ENCODE results near the gene C16orf89.

C16orf89 gene

DNA sequence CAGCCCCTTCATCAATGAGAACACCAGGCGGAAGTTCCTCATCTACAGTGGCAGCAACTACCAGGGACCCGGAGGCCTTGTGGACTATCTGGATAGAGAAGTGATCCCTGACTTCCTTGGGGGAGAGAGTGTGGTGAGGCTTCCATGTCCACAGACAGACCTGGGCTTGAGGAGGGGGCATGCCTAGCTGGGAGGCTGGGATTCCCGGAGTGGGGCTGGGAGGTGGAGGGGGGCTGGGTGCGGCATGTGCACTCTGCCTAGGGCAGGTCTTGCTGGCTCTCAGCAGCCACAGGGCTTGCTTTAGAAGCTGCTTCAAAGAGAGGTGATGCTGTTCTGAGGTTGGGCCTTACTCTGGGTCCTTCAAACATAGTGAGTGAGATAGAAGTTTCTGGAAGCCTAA, 59.8 kb downstream of the C16orf89 start:
- no peak for DNase-seq (ENCODE audit: low spot score)

DNA sequence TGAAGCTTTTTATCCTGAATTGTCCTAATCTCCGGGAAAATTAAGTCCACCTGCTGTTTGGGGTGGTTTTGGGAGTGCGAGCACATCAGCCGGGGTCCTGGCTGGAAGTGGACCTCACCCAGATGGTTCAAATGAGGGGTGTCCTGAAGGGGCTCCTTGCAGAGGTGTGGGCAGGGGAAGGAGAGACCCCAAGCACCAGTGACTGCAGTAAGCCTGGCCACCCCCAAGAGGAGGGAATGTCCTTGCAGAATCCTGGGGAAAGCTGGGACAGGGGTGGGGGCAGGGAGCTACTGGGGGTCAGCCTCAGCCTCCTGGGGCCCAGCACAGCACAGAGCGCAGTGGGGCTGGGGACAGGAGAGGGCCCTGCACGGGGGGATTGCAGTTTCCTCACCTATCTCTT, 61.4 kb downstream of the C16orf89 start:
- DNase-seq (ENCODE audit: low spot score), result no peak

DNA sequence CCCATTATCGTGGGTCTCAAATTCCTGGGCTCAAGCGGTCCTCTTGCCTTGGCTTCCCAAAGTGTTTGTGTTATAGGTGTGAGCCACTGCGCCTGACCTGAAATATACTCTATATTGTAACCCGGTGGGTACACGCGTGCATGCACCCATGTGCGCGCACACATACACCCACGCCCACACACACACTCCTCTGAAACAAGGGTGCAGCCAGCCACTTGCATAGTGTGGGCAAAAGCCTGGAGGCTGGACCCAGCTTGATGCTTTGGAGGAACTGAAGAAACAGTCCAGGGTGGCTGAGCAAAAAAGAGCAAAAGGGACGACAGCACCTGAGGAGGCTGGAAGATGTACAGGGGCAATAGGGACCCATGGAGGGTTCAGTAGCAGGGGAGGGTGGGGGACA, 61.9 kb downstream of the C16orf89 start:
- DNase-seq (ENCODE audit: low spot score), result no peak

DNA sequence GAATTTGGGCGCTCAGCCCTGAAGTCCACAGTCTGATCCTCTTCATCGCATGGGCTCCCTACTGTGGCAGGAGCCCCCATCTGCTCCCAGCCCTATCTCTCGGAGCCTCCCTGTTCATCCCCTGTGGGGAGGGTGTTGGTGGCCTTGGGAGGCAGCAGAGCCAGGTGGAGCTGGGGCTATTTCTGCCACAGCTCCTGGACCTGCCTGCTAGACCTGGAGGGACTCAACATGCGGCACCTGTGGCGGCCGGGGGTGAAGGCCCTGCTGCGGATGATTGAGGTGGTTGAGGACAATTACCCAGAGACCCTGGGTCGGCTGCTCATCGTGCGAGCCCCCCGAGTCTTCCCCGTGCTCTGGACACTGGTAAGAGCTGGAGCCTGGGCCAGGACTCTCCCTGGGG, 62.5 kb downstream of the C16orf89 start:
- DNase-seq (ENCODE audit: low spot score), result no peak

DNA sequence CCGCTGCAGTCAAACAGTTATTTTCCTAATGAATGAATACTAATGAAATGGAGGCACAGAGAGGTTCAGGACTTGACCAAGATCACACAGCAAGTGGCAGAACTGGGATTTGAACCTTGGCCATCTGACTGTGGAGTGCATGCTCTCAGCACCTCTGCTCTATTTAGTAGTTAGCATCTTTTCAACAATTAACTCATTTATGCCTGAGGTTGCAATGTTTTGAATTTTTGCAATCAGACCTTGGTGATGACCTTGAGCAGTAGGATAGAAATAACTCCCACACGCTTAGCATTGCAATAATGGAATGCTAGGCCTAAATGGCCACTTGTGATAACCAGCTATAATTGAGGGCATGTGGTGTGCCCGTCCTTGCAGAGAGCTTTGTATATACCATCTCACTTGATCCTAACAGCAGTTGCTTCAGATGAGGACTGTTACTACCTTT, 63.0 kb downstream of the C16orf89 start:
- no peak for DNase-seq (ENCODE audit: low spot score)

DNA sequence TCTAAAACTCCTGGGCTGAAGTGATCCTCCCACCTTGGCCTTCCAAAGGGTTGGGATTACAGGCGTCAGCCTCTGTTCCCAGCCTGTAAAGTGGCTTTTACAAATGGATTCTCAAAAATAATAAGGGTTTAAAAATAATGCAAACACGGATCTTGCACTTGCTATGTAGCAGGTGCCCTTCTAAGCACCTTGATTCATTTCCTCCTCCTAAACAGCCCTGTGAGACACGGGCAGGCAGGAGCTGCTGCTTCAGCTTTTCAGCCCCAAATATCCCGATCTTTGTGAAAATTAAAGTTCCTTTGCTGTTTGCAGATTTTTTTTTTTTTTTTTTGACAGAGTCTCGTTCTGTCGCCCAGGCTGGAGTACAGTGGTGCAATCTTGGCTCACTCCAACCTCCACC, 63.8 kb downstream of the C16orf89 start:
- no peak for DNase-seq (ENCODE audit: low spot score)

DNA sequence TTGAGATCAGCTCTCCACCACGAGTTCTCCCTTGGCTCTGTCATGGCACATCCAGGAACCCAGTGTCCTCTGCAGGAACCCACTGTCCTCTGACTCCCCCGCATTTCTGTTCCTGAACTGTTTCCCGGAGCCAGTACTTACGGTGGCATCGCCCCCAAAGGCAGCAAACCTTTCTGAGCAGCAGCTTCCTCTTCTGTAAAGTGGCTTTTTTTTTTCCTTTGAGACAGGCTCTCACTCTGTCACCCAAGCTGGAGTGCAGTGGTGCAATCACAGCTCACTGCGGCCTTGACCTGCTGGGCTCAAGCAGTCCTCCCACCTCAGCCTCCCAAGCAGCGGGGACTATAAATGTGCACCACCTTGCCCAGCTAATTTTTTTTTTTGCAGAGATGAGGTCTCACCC, 64.2 kb downstream of the C16orf89 start:
- DNase-seq (ENCODE audit: low spot score), result no peak

DNA sequence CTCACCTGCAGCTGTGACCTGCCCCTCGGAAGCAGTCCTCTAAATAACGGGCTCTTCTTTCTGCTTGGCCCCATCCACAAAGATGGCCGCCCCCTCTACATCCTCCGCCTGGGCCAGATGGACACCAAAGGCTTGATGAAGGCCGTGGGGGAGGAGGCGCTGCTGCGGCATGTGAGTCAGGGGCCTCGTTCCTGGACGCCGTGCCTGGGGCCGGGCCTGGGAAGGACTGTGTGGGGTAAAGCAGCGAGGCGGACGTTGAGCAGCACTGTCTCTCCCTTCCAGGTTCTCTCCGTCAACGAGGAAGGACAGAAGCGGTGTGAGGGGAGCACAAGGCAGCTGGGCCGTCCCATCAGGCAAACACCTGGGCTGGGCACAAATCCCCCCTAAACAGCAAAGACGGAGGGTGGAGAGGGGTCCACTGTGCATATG, 65.2 kb downstream of the C16orf89 start:
- no peak for DNase-seq (ENCODE audit: low spot score)

DNA sequence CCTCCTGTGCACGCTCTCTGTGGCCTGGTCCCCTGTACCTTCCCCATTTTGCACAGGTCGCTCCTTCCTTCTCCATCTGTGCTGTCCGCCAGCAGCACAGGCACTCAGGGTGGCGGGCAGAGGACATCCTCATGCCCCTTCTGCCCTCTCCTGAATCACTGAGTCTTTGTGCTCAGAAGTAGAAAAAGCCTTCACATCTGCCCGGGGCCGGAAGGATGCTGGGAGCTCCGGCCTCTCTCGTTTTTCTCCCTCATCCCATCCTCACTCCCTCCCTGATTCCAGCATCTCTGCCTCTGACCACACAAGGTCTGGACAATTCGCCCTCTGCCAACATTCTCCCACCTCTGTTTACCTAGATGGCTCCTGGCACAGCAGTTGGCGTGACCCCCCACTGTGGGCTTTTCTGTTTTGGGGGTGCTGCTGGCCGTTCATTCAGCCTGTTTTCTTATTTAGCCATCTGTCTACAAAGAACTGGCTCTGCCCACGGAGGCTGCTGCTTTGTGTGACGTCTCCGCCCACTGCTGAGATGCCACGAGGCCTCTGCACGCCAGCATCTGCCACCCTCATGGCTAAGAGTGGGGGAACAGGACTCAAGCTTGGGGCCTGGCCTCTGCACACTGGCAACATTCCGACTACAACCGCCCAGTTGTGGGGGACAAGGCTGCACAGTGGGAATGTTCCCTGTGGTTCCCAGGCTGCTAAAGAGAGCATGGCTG, 70.9 kb downstream of the C16orf89 start:
- no peak for DNase-seq (ENCODE audit: low spot score)

Measured in SK-N-DZ (cell line).